ENCODE data around the gene UBXN1.
A peak's percentile ranks its signal among the peaks of the same experiment; 100 is the strongest.
"Not testable (repeated sequence)": the region's sequence is repeated elsewhere in the genome, so short reads cannot be mapped to it uniquely, and the experiment has no call there.

The UBXN1 gene

DNA sequence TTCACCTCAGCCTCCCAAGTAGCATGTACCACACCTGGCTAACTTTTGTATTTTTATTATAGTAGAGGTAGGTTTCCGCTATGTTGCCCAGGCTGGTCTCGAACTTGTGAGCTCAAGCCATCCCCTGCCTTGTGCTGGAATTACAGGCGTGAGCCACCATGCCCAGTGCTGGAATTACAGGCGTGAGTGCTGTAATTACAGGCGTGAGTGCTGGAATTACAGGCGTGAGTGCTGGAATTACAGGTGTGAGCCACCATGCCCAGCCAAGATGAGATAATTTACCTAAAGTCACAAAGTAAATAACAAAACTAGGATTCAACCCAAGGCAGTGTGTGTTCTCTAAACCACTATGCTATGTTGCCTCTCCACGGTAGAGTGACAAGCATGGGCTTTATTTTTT, 3.6 kb upstream of the UBXN1 start:
- Histone ChIP-seq H3K4me1 (peaks cover 22 to 32% (median 29%) of the 10 kb centered on the region in 10 experiments), H3K36me3 (peaks cover 4 to 7% (median 6%) of the 10 kb centered on the region in 11 experiments), H3K27me3 (no peaks in the 10 kb centered on the region), H3K27ac (no peak overlapping the region), H3K9me3 (replicated peaks in 1 of 11) (no peaks in the 10 kb centered on the region), H3K4me2 (no peak overlapping the region), H4K20me1 (peaks cover 0 to 8% (median 4%) of the 10 kb centered on the region in 11 experiments; a peak in 8 of 22 replicates), H3K9ac (no peak overlapping the region), H3K4me3 (no peak overlapping the region)
- no peak for TF ChIP-seq Cebpa-rat (IDR thresholded peaks at IDR 0.05)

DNA sequence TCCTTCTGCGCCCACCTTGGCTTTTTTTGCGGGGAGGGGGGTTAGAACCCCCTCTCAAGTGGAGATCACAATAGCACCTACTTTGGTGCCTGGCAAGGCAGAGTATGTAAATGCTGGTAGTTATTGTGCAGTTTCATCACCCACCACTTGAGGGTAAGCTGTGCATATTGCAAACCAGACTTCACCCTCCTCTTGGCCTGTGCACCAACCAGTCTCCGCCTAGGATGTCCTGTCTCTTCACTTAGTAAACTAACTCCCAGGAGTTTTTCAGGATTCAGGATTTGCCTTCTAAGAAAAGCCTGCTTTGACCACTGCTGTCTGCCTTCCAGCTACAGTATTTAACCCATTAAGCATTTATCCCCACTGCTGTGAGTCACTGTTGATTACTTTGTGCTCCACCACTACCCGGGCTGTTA, 2.0 kb upstream of the UBXN1 start:
- H4K20me1 ChIP-seq = peaks cover 0 to 25% (median 16%) of the 10 kb centered on the region in 11 experiments; a peak in 11 of 22 replicates
- H3K9me3 ChIP-seq (replicated peaks in 1 of 11) = no peaks in the 10 kb centered on the region
- H3K9ac ChIP-seq = peak overlapping the region in 6 of 11 experiments; percentile 19 to 98 (median 36); a peak in 7 of 22 replicates
- H3K4me1 ChIP-seq = peaks cover 35 to 48% (median 43%) of the 10 kb centered on the region in 10 experiments
- peak overlapping the region in 9 of 11 experiments; percentile 4 to 96 (median 93); a peak in 13 of 22 replicates for H3K27ac ChIP-seq
- peaks cover 21 to 24% (median 23%) of the 10 kb centered on the region in 11 experiments for H3K36me3 ChIP-seq
- H3K4me3 ChIP-seq = no peak overlapping the region
- H3K27me3 ChIP-seq = no peaks in the 10 kb centered on the region
- H3K4me2 ChIP-seq = peak overlapping the region in 7 of 11 experiments; percentile 8 to 96 (median 44); a peak in 9 of 22 replicates
- TF ChIP-seq Cebpa-rat (IDR thresholded peaks at IDR 0.05) = no peak

DNA sequence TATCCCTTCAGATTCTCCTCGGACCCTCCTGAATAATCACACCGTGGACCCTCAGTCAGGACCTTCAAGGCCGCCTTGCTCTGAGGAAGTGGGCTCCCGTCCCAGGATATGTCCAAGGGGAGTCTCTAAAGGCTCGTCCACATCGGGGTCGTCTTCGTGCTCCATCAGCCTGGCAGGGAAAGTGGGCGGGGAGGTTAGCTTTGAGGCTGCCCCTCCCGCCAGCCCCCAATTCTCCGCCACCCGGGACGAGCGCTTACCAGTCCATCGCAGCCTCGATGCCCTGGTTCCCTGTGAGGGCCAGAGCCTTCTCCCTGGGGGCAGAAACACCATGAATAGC, 472 bp downstream of the UBXN1 start:
- Histone ChIP-seq H3K4me3 (peak overlapping the region; percentile 81 to 99 (median 97)), H3K9me3 (replicated peaks in 1 of 11) (no peaks in the 10 kb centered on the region), H4K20me1 (peaks cover 0 to 28% (median 16%) of the 10 kb centered on the region in 11 experiments; a peak in 11 of 22 replicates), H3K36me3 (peaks cover 45 to 49% (median 48%) of the 10 kb centered on the region in 11 experiments), H3K9ac (peak overlapping the region; percentile 92 to 98 (median 97)), H3K4me2 (peak overlapping the region; percentile 71 to 97 (median 92)), H3K27me3 (no peaks in the 10 kb centered on the region), H3K27ac (peak overlapping the region; percentile 87 to 96 (median 93)), H3K4me1 (peaks cover 39 to 57% (median 52%) of the 10 kb centered on the region in 10 experiments)
- no peak for TF ChIP-seq Cebpa-rat (IDR thresholded peaks at IDR 0.05)

DNA sequence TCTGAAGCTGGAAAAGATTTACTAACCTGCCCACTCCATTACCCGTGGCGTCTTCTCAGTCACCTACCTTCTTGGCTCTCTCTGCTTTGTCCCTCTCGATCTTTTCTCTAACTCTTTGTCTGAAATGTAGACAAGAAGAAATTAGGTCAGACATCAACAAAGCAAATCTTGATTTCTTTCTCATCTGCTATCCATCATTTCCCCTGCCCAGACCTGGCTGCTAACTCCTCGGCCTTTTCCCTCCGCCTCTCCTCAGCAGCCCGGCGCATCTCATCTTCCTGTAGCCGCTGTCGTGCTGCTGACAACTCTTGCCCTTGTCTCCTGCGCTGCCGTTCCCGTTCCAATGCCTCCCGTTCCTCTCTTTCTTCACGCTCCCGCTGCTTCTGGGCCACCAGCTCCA, 1.2 kb downstream of the UBXN1 start:
- Histone ChIP-seq H4K20me1 (peaks cover 0 to 33% (median 16%) of the 10 kb centered on the region in 11 experiments; a peak in 12 of 22 replicates), H3K9ac (peak overlapping the region; percentile 92 to 98 (median 97)), H3K4me3 (peak overlapping the region; percentile 81 to 99 (median 97)), H3K4me1 (peaks cover 46 to 64% (median 59%) of the 10 kb centered on the region in 10 experiments), H3K9me3 (replicated peaks in 1 of 11) (no peaks in the 10 kb centered on the region), H3K4me2 (peak overlapping the region; percentile 71 to 97 (median 92)), H3K27me3 (no peaks in the 10 kb centered on the region), H3K27ac (peak overlapping the region in 9 of 11 experiments; percentile 87 to 96 (median 93); a peak in 15 of 22 replicates), H3K36me3 (peaks cover 48 to 55% (median 54%) of the 10 kb centered on the region in 11 experiments)
- TF ChIP-seq Cebpa-rat (IDR thresholded peaks at IDR 0.05) = no peak

DNA sequence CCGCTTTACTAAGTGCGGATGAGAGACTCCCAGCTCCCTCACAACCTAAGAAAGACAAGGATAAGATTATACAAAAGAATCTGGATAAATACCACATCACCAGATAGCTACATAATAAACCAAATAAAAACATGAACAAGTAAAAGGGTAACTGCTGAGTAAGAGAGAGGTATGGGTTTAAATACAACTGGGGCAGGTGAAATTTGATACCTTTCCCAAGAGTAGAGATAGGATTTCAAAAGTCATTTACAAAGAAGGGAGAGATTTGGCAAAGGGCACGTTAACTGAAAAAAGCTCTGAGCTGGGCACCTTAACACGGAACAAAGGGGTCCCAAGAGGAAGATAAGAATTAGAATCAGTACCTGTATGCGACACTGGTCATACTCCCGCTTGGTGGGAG, 1.7 kb downstream of the UBXN1 start:
- TF ChIP-seq Cebpa-rat (IDR thresholded peaks at IDR 0.05) = no peak
- Histone ChIP-seq H4K20me1 (peaks cover 0 to 37% (median 16%) of the 10 kb centered on the region in 11 experiments; a peak in 12 of 22 replicates), H3K4me3 (peak overlapping the region; percentile 81 to 99 (median 97); a peak in 9 of 20 replicates), H3K36me3 (peaks cover 48 to 58% (median 55%) of the 10 kb centered on the region in 11 experiments), H3K4me1 (peaks cover 50 to 69% (median 64%) of the 10 kb centered on the region in 10 experiments), H3K4me2 (peak overlapping the region; percentile 71 to 97 (median 92)), H3K9me3 (replicated peaks in 1 of 11) (no peaks in the 10 kb centered on the region), H3K27ac (peak overlapping the region in 3 of 11 experiments; percentile 3 to 93 (median 90); a peak in 2 of 22 replicates), H3K27me3 (no peaks in the 10 kb centered on the region), H3K9ac (peak overlapping the region; percentile 92 to 98 (median 97); a peak in 21 of 22 replicates)

DNA sequence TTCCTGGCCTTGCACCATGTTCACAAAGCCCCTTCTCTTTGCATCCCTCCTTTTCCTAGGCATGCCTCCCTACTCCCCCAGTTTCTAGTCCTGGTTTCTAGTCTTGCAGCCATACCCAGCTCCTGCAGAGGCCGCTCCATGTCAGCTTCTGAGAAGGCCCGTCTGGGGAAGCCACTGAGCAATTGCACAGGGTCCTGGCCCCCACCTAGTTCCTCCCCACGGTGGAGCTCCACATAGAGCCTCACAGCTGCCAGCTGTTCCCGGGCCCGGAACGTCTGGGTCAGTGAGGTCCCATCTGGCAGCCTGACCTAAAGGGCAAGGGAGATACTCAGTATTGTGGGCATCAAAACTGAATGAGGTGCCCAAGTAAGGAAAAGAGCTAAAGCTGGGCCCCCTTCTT, 2.2 kb downstream of the UBXN1 start:
- H3K4me1 ChIP-seq = peaks cover 50 to 69% (median 64%) of the 10 kb centered on the region in 10 experiments
- no peaks in the 10 kb centered on the region for H3K9me3 ChIP-seq (replicated peaks in 1 of 11)
- TF ChIP-seq Cebpa-rat (IDR thresholded peaks at IDR 0.05) = no peak
- H3K9ac ChIP-seq = peak overlapping the region; percentile 92 to 98 (median 97); a peak in 16 of 22 replicates
- no peaks in the 10 kb centered on the region for H3K27me3 ChIP-seq
- H3K27ac ChIP-seq = no peak overlapping the region
- H3K4me2 ChIP-seq = peak overlapping the region in 8 of 11 experiments; percentile 22 to 97 (median 91); a peak in 13 of 22 replicates
- H3K4me3 ChIP-seq = no peak overlapping the region; a peak in 1 of 20 replicates
- peaks cover 0 to 37% (median 16%) of the 10 kb centered on the region in 11 experiments; a peak in 12 of 22 replicates for H4K20me1 ChIP-seq
- H3K36me3 ChIP-seq = peaks cover 48 to 58% (median 55%) of the 10 kb centered on the region in 11 experiments

DNA sequence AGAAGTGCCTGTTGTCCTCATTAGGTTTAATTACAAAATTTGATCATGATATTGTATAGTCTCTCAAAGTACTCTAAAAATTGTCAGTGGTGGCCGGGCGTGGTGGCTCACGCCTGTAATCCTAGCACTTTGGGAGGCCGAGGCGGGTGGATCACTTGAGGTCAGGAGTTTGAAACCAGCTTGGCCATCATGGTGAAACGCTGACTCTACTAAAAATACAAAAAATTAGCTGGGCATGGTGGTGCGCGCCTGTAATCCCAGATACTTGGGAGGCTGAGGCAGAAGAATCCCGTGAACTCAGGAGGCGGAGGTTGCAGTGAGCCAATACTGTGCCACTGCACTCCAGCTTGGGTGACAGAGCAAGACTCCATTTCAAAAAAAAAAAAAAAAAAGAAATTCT, 3.5 kb downstream of the UBXN1 start:
- H3K27me3 ChIP-seq; H3K27ac ChIP-seq; H3K4me3 ChIP-seq; H3K4me2 ChIP-seq; H3K9ac ChIP-seq; H3K9me3 ChIP-seq (replicated peaks in 1 of 11): not testable (repeated sequence)
- peaks cover 47 to 66% (median 63%) of the 10 kb centered on the region in 10 experiments for H3K4me1 ChIP-seq
- peaks cover 0 to 42% (median 16%) of the 10 kb centered on the region in 11 experiments; a peak in 12 of 22 replicates for H4K20me1 ChIP-seq
- H3K36me3 ChIP-seq = peaks cover 48 to 58% (median 55%) of the 10 kb centered on the region in 11 experiments

DNA sequence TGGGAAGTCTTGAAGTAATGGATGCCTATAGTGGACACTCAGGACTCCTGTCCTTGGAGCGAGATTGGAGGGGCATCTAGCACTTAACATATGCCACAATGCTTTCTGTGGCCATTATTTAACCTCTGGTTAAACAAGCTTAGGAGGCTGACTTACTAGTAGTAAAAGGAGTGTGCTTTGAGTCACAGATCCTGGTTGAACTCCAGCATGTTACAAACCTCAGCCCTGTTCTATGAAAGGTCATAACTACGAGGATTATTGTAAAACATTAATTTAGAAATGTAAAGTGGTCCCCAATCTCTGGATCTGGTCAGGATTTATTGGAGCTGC, 5.7 kb downstream of the UBXN1 start:
- Histone ChIP-seq H3K27me3 (no peaks in the 10 kb centered on the region), H3K4me3 (peak overlapping the region in 7 of 10 experiments; percentile 76 to 89 (median 84); a peak in 8 of 20 replicates), H3K36me3 (peaks cover 50 to 69% (median 58%) of the 10 kb centered on the region in 11 experiments), H3K27ac (peak overlapping the region in 3 of 11 experiments; percentile 85 to 93 (median 90); a peak in 4 of 22 replicates), H3K4me2 (peak overlapping the region; percentile 85 to 100 (median 93)), H3K9ac (peak overlapping the region; percentile 85 to 96 (median 91); a peak in 18 of 22 replicates), H3K9me3 (replicated peaks in 1 of 11) (no peaks in the 10 kb centered on the region), H4K20me1 (peaks cover 0 to 59% (median 17%) of the 10 kb centered on the region in 11 experiments; a peak in 12 of 22 replicates), H3K4me1 (peaks cover 49 to 76% (median 68%) of the 10 kb centered on the region in 10 experiments)
- TF ChIP-seq Cebpa-rat (IDR thresholded peaks at IDR 0.05) = no peak

DNA sequence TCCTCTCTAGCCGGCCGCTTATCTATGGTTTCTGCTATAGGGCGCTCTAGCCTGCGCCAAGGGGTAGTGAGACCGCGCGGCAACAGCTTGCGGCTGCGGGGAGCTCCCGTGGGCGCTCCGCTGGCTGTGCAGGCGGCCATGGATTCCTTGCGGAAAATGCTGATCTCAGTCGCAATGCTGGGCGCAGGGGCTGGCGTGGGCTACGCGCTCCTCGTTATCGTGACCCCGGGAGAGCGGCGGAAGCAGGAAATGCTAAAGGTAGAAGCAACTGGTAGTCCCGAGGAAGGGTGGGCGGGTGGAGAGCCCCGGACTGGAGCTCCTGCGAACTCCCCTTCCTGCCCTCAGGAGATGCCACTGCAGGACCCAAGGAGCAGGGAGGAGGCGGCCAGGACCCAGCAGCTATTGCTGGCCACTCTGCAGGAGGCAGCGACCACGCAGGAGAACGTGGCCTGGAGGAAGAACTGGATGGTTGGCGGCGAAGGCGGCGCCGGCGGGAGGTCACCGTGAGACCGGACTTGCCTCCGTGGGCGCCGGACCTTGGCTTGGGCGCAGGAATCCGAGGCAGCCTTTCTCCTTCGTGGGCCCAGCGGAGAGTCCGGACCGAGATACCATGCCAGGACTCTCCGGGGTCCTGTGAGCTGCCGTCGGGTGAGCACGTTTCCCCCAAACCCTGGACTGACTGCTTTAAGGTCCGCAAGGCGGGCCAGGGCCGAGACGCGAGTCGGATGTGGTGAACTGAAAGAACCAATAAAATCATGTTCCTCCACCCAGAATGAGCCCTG, 7.1 kb downstream of the UBXN1 start, which contains the start of the genes LBHD1 and UQCC3:
Gene LBHD1, minus strand, starts transcription at position 660 of the 782 bp plus-strand sequence. CDS start 2,236 bp downstream, outside the sequence.
Gene UQCC3, plus strand, starts transcription at position 66 of the 782 bp plus-strand sequence. Its CDS starts 73 bp downstream, at position 139.
- Histone ChIP-seq H3K4me2 (peak within 1 kb of the TSS; percentile 85 to 100 (median 93)), H3K9me3 (replicated peaks in 1 of 11) (no peaks in the 10 kb centered on the region), H3K27me3 (no peaks in the 10 kb centered on the region), H3K4me1 (peaks cover 52 to 76% (median 69%) of the 10 kb centered on the region in 10 experiments), H3K36me3 (peaks cover 51 to 67% (median 54%) of the 10 kb centered on the region in 11 experiments), H3K27ac (peak within 1 kb of the TSS; percentile 72 to 95 (median 89)), H3K9ac (peak within 1 kb of the TSS; percentile 85 to 96 (median 91)), H4K20me1 (peaks cover 0 to 59% (median 20%) of the 10 kb centered on the region in 11 experiments; a peak in 18 of 22 replicates), H3K4me3 (peak within 1 kb of the TSS; percentile 63 to 89 (median 84))
- TF ChIP-seq Cebpa-rat (IDR thresholded peaks at IDR 0.05) = no peak

All from BLaER1 treated with 17β-estradiol and CSF1 and Interleukin-3, amounts not matched to agents 10 nM and 100 nM (cell line).